Ureter (tissue), 1 donor: ENCODE results near the gene LCN15. TPM values are rescaled to one million over a fixed set of nuclear protein-coding genes. Genes with fewer than 3 reads are reported as not detected.

ENCODE experiments used
- total RNA-seq: library from RNA; stranded (reverse); gene quantifications from one replicate; pipeline ENCODE4 v1.2.4, GENCODE V29; 2023
- donor health status: DM: yes; HTN: yes; CAD: no.

Gene LCN15
- total RNA-seq, 1 donor from 2014 or later = not detected

Other genes with a start within 250 kb of the LCN15 start
- gene NOTCH1, start 218.5 kb downstream of the LCN15 start, total RNA-seq = 134 TPM
- 109 TPM for gene EGFL7, start 101.6 kb downstream of the LCN15 start, total RNA-seq
- 52.2 TPM for gene AGPAT2, start 77.1 kb downstream of the LCN15 start, total RNA-seq
- gene DIPK1B, start 51.9 kb downstream of the LCN15 start, total RNA-seq = 6.6 TPM
- 40.6 TPM for gene LCN10, start 21.6 kb downstream of the LCN15 start, total RNA-seq
- 62.8 TPM for gene LCN6, start 16.0 kb downstream of the LCN15 start, total RNA-seq
- gene LCN8, start 6.3 kb downstream of the LCN15 start, total RNA-seq = not detected
- 80.8 TPM for gene TMEM141, start 26.8 kb upstream of the LCN15 start, total RNA-seq
- gene CCDC183, start 31.8 kb upstream of the LCN15 start, total RNA-seq = 0.18 TPM
- gene RABL6, start 43.4 kb upstream of the LCN15 start, total RNA-seq = 60.2 TPM
- 4.8 TPM for gene AJM1, start 78.0 kb upstream of the LCN15 start, total RNA-seq
- gene PHPT1, start 84.9 kb upstream of the LCN15 start, total RNA-seq = 109 TPM
- gene MAMDC4, start 87.8 kb upstream of the LCN15 start, total RNA-seq = 10.7 TPM
- gene EDF1, start 101.8 kb upstream of the LCN15 start, total RNA-seq = 338 TPM
- gene TRAF2, start 122.0 kb upstream of the LCN15 start, total RNA-seq = 16.4 TPM
- gene FBXW5, start 180.2 kb upstream of the LCN15 start, total RNA-seq = 62.4 TPM
- gene C8G, start 180.7 kb upstream of the LCN15 start, total RNA-seq = 1.6 TPM
- gene LCN12, start 187.8 kb upstream of the LCN15 start, total RNA-seq = 3.4 TPM
- gene PTGDS, start 213.0 kb upstream of the LCN15 start, total RNA-seq = 111 TPM
- 1.7 TPM for gene LCNL1, start 218.5 kb upstream of the LCN15 start, total RNA-seq
- gene PAXX, start 227.9 kb upstream of the LCN15 start, total RNA-seq = 51.5 TPM
- gene CLIC3, start 232.1 kb upstream of the LCN15 start, total RNA-seq = 3.6 TPM